Posterior vena cava (tissue), 2 donors: ENCODE results near the gene RBFOX2. TPM values are rescaled to one million over a fixed set of nuclear protein-coding genes. Genes with fewer than 3 reads are reported as not detected.

Experiments
- DNase-seq: peaks from one replicate; pipeline ENCODE4 v3.0.0-alpha.2; 2020; ENCODE audit warnings: low spot score
- intact Hi-C, 2 donors: fragments of 100-400 bp; cut with DNase I; formaldehyde crosslinking; loops; one replicate each; pipeline versions ENCODE4 v1.14.1 to v1.14.2; 2022 to 2023
- total RNA-seq, 2 donors: library from RNA; stranded (reverse); fragmentation: NEBNext Ultra II Directional; extraction: Animal tissue kit (Norgen Biotek cat#: 25700); gene quantifications; one replicate each; pipeline ENCODE4 v1.2.1, GENCODE V29; 2021
- donor health status: DM: yes; HTN: yes; CAD: no.
- donor health status: DM: yes; HTN: yes; CAD: no.

The RBFOX2 gene
- total RNA-seq, 2 donors from 2014 or later, result 114 to 124 TPM

DNA sequence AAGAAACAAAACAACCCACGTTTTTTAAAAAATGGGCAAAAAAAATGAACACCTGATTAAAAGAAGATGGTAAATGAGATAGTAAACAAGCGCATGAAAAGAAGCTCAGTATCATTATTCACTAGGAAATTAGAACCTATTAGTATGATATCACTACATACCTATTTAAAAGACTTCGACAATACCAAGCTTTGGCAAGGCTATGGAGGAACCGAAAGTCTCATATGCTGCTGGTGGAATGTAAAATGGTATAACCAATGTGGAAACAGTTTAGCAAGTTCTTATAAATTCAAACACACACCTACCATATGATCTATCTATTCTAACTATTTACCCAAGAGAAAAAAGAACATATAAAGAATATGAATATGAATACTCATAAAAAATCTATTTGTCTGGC is 167.2 kb downstream of the RBFOX2 start:
- DNase-seq, result no peak
- intact Hi-C loops, result no loop called here

DNA sequence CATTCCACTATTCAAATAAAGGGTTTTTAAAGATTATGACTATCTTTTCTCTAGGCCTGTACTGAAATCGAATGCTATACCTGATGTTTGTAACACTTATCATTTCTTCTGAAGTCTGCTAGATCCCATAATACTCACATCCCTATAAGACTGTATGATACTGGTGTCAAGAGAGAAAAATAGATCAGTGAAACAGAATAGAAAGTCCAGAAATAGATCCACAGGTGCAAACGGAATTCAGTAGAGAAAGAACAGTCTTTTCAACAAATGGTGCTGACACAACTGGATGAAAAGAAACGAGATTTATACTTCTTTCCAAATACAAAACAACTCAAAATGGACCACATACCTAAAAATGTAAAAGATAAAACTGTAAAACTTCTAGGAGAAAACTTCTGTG is 167.8 kb downstream of the RBFOX2 start:
- DNase-seq, result no peak
- intact Hi-C loops, result no loop called here

DNA sequence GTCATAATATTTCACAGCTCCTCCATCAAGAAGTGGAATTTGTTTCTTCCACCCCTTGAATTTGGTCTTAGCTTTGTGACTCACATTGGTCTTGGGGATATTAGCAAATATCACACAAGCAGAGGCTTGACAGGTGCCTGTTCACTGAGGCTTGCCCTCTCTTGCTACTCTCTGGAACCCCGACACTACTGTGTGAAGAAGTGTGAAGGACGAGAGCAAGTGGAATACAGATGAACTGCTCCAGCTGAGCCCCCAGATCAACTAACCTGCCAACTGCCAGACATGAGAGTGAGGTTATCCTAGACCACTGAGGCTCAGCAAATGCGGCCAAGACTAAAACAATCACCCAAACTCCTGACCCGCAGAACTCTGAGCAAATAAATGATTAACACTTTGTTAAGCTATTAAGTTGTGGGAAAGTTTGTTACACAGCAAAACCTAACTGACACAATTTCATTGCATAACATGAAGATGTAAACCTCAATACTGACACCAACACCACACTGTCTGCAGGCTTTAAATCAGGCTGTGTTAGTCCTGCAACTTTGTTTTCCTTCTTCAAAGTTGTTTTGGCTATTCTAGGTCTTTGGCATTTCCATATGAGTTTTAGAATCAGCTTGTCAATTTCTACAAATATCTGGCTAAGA is 168.4 kb downstream of the RBFOX2 start:
- intact Hi-C loops, result no loop called here
- no peak for DNase-seq

DNA sequence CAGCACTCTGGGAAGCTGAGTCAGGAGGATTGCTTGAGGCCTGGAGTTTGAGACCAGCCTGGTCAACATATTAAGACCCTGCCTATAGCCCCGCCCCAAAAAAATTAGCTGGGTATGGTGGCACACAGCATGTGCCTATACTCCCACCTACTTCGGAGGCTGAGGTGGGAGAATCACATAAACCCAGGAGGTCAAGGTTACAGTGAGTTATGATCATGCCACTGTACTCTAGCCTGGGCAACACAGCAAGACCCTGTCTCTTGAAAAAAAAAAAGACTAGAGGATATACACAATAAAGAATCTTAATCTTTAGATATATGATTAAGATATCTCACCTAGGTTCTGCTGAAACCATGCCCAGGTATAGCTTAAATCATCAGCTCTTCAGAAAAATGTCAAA is 174.3 kb downstream of the RBFOX2 start:
- no peak for DNase-seq
- intact Hi-C loops, result no loop called here

DNA sequence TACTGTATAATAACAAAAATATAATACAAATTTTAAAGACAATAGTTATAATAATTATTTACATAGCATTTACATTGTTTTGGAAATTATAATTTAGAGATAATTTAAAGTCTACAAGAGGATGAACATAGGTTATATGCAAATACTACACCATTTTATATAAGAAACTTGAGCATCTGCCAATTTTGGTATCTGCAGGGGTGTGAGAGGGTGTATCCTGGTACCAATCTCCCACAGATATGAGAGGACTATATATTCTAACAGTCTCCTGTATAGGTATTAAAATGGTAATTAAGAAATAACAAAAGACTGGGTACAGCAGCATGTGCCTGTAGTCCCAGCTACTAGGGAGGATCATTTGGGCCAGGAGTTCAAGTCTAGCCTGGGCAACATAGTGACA is 176.5 kb downstream of the RBFOX2 start:
- intact Hi-C loops, result no loop called here
- DNase-seq, result no peak

DNA sequence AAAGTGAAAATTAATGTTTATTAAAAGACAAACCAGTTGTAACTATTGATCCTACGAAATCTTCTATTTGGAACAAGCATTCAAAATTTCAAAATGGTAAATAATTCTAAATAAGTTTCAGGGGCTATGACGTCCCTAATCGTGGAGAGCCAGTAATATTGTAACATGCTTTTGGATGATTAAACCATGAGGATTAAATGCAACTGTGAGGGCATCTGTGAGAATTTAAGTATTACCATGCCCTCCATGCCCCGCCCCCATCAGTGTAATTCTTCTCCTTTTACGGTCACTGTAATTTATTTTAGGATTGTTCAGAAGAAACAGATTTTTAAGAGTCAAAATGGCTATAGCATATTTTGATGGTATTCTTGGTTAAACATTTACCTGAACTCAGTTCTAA is 177.8 kb downstream of the RBFOX2 start:
- intact Hi-C loops, result no loop called here
- no peak for DNase-seq

DNA sequence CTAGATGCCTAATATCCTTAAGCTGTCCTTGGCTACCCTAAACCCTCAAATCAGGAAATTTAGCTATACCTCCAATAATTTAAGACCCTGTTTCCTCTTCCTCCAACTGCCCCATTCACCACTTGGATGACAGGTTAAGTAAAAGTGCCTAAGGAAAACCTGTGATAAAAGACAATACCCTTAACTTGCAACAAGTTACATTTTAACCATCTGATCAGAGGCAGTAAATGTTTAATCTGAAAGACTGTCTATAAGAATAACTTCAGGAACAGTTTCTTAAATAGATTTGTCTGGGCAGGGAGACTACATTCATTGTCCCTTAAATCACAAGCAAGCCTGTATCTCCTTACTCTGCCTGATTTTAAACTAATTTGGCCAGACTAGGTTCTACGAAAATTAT is 181.8 kb downstream of the RBFOX2 start:
- intact Hi-C loops, result loop anchor here in 1 of 2 donors (10.0 kb wide), 1 partner anchor 212 kb away; no protein-coding TSS in a partner anchor
- DNase-seq, result no peak

DNA sequence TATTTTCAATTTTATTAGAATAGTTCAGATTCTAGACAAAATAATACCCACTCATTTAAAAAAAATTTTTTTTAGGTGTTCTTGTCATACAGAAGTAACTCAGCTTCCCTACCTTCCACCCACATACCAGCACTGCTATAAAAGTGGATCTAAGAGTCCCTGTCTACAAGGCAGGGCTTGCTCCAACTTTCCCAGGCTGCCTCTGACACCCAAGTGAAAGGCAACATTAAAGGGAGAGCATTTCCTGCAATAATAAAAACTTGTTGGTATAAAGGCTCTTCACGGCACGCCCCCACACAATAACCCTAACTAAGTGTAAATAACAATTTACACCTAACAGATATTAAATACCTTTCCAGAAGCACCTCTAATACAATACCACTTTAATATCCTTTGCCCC is 183.7 kb downstream of the RBFOX2 start:
- intact Hi-C loops, result loop anchor here in 1 of 2 donors (10.0 kb wide), 1 partner anchor 210 kb away; no protein-coding TSS in a partner anchor
- DNase-seq, result no peak

DNA sequence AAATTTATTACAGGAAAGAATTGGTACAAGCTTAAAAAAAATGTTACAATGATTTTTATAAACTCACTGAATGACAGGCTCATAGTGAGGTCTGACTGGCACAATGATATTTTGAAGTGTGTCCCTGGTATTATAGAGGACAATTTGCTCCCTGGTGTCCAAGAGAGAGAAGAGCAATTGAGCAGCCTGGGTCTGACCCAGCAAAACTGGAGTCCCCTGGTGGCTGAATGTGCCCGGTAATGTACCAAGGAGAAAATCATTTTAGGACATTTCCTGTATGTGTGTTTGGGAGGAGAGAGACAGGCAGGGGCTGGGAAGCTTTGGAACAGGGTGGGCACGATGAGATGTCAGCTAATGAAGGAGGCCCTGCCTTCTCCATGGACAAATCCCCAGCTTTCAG is 185.7 kb downstream of the RBFOX2 start:
- intact Hi-C loops, result loop anchor here in 1 of 2 donors (10.0 kb wide), 1 partner anchor 208 kb away; no protein-coding TSS in a partner anchor
- DNase-seq, result no peak

DNA sequence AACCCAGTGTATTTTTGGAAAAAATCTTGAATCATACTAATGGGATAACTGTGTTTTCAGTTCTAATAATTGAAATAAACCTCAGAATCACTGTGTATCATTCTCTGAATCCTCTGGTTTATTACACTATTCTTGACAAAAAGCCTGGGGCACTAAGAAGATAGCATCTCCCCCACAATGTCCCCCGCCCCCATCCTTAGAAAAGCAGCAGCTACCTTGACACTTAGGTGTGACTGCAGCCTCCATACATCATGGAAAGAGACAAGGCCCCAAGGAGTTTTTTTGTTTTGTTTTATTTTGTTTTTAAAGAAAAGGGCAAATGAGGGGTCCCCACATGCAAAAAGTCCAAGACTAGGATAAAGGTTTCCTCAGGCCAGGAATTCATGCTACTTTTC is 186.1 kb downstream of the RBFOX2 start:
- DNase-seq, result no peak
- intact Hi-C loops, result loop anchor here in 1 of 2 donors (10.0 kb wide), 1 partner anchor 208 kb away; no protein-coding TSS in a partner anchor

DNA sequence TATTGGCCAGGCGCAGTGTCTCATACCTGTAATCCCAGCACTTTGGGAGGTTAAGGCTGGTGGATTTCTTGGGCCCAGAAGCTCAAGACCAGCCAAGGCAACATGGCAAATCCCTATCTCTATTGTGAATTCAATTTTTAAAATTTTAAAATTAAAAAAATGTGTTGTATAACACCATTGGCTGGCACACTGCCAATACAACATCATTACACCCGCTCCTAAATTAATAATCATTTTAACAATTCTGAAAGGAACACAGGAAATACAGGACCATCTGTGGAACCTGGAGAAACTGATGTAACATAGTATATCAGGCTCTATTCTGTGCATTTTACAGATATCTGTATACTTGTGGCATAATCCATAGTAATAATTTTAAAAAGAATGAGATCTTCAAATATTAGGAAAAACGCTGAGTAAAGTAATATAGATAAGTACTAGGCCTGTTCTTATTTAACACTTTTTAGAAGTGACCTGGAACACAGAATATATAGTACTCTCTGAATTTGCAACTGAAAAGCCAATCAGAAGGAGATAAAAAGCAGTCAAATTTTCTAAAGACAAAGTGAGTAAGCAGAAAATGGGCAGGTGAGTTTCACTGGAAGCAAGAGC is 186.6 kb downstream of the RBFOX2 start:
- no peak for DNase-seq
- intact Hi-C loops, result loop anchor here in 1 of 2 donors (10.0 kb wide), 1 partner anchor 207 kb away; no protein-coding TSS in a partner anchor

DNA sequence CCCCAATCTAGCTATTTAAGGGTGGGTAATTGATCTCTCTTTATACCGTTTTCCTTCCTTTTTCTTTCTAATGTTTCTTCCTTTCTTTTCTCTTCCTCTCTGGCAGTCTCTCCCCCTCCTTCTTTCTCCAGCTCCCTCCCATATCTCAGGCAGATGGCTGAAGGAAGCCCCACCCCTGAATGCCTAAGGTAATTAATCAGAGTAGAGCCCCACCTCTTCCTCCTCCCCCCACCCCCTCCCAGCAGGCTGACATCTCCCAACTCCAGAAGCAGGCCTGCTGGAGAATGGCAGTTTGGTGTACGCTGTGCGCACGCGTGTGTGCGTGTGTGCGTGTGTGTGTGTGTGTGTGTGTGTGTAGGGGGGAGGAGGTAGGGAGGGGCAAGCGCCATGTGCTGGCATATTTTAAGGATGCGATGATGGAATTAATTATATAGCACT is 188.3 kb downstream of the RBFOX2 start:
- peak; percentile 95 for DNase-seq
- intact Hi-C loops, result loop anchor here in 1 of 2 donors (10.0 kb wide), 1 partner anchor 206 kb away; no protein-coding TSS in a partner anchor

DNA sequence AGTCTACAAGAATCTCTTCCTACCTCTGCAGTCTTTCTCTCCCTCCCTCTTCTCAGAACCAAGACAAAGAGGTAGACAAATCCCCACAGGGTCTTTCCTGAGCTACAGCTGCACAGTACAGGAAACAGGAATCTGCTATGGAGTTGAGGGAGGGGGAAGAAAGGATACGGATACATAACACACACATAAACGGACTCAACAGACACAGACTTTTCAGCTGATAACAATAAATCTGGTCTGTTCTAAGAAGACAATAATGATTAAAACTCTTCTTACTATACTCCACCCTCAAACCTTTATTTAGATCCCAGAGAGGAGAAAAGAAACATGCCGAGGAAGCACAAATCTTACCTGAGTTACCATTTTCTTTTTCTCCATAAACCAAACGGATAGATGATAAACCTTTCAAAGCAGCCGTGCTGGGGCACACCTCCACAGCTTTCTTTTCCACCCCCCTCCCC is 188.8 kb downstream of the RBFOX2 start:
- intact Hi-C loops, result loop anchor here in 1 of 2 donors (10.0 kb wide), 2 partner anchors 55 to 205 kb away; no protein-coding TSS in a partner anchor
- no peak for DNase-seq

DNA sequence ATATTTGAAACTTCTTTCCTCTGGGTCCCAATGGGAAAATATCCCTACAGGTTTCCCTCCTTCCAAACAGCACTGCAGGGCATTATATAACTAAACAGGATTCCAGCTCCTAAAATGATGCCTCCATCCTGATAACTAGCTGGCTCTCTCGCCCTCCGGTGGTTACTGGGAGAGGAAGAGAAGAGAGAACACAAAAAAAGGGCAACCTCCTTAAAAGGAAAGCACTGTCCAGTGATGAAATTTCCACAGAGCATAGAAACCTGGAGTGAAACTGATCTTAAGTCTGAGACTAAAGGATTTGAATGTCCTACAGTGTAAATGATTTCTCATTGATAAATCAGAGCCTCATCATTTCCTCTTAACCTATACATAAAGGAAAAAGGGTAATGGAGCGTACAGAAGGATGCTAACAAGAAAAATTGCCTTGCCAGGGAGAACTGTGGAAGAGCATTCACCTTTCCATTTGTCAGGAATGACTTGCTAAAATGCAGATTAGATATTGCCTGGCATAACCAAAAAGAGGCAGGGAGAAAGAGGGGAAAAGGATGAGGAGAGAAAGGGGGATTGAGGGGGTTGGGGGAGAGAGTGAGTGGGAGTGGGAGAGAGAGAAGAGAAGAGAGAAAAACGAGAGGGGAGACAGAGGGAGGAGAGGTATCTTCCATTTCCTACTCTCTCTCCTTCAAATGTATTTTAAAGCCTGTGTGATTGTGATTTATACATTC is 189.6 kb downstream of the RBFOX2 start:
- intact Hi-C loops, result loop anchor here in 1 of 2 donors (10.0 kb wide), 1 partner anchor 54 kb away; no protein-coding TSS in a partner anchor
- DNase-seq, result no peak

DNA sequence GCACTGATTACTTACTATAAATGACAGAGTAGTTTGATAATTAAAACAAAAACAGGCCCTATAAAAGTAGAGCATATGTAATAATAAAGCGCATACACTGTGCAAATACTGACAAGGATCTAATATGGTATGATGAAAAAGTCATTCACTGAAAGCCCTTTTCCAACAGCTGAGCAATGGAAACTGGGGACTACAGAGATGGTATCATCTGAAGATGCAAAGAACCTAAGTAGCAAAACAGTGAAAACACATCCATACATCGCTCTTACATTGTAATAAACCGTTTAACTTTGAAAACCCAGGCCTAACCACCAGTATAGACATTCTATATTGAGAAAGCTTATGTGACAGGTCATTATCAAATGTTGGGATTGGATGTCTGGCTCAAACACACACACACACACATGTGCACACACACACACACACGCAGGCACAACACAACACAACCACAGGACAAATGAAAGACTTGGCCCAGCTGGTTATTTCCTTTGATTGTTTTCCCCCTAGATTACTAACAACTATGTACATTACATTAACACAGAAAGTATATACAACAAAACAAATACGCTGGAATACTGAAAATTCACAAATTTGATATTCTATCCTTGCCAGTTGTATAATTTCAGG is 191.4 kb downstream of the RBFOX2 start:
- no peak for DNase-seq
- intact Hi-C loops, result loop anchor here in 1 of 2 donors (10.0 kb wide), 1 partner anchor 52 kb away; no protein-coding TSS in a partner anchor

DNA sequence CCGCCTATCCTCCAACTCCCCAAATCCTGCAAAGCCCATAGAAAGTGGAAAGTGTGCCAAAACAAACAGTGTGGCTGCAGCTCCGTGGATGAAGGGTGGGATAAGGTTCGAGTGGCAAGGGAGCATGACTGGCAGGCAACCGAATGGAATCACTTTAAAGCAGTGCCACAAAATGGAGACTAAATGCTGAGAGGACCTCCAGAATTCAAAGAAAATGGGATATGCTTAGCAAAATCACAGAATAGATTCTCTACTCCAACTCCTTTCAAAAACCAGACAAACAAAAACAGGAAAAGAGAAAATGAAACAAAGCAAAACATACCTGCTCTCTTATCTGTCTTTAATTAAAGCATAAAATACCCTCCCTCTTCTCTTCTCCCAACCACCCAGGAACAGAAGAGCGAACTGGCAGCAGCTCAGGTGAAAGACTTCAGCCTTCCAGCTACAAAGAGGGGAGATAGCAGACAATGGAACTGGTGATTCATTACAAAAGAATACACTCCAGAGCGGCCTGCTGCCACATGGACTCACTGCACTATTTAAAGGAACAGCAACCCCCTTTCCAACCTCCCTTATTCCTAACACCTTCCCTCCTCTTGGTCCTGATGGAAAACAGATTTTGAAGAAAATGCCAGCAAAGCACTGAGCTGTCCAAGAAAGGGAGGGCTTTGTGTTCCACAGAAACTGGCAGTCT is 192.5 kb downstream of the RBFOX2 start:
- intact Hi-C loops, result loop anchor here in 1 of 2 donors (10.0 kb wide), 1 partner anchor 51 kb away; no protein-coding TSS in a partner anchor
- DNase-seq, result no peak

DNA sequence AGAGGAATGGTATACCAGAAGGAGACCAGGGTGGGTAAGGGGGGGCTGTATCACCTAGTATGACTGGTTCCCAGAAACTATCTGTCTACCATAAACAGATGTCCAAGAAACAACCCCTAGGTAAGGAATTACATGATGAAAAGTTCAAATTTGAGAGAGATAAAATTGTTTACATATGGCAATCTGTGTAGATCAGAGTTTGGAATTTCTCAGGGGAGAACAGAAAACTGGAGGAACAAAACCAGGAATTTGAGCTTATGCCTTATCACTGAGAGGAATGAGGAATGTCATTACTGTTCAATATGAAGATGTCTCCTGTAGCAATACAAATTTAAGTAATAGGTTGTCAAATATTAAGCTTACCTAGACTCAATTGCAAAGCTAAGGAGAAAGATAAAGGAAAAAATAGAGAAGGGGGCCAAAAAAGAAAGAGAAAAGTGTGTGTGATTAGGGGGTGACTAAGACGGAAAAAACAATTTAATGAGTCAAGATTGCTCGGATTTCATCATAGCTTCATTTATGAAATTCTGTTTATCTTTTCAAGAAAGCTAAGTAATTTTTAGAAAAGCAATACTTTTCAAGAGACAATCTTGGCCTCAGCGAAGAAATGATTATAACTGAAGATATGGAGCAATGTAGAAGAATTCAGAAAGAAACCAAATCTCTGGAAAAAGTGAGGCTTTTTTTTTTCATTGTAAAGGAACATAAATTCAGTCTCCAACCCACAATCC is 193.2 kb downstream of the RBFOX2 start:
- no peak for DNase-seq
- intact Hi-C loops, result loop anchor here in 1 of 2 donors (10.0 kb wide), 1 partner anchor 51 kb away; no protein-coding TSS in a partner anchor

DNA sequence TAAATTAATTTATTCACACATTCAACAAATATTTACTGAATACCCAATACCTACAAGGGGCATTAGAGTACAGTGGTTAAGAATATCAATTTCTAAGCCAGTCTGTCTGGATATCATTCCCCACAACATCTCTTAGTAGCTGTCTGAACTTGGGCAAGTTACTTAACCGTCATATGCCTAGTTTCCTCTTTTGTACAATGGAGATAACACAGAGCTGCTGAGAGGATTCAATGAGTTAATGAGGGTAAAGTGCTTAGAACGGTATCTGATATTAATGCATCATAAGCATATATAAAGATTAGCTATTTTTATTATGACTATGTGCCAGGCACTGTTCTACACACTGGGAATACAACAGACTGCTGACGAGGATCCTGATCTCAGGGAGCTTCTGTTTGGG is 194.6 kb downstream of the RBFOX2 start:
- intact Hi-C loops, result loop anchor here in 1 of 2 donors (10.0 kb wide), 1 partner anchor 49 kb away; no protein-coding TSS in a partner anchor
- DNase-seq, result no peak
